ENCODE measurements around the gene OR5K2.

The OR5K2 gene

GRCh38 chr3:98462901-98463300 lies 34.6 kb upstream of the OR5K2 start, which contains the start of gene OR5K1:
Gene OR5K1 (plus strand): TSS chr3:98463201. CDS start chr3:98469577, 6,376 bp downstream.
- no peaks in the 10 kb centered on the region for H4K20me1 ChIP-seq (ENCODE audit: insufficient read depth, low read length, poor library complexity, severe bottlenecking)
- no peaks in the 10 kb centered on the region for H3K27me3 ChIP-seq (ENCODE audit: insufficient read depth, low read length, poor library complexity, severe bottlenecking)
- H3K79me2 ChIP-seq (ENCODE audit: insufficient read depth, low read length) = no peaks in the 10 kb centered on the region
- no peak for TF ChIP-seq CTCF (conservative IDR thresholded peaks at IDR 0.05; ENCODE audit: low read length)
- no peak for TF ChIP-seq EZH2phosphoT487 (IDR thresholded peaks at IDR 0.05; ENCODE audit: borderline replicate concordance)
- no peak within 1 kb of the TSS for H3K4me3 ChIP-seq (ENCODE audit: low read length, poor library complexity, severe bottlenecking)
- H3F3A ChIP-seq (ENCODE audit: low read depth) = no peaks in the 10 kb centered on the region
- H3K4me2 ChIP-seq (ENCODE audit: low read depth, low read length, poor library complexity, severe bottlenecking) = no peak within 1 kb of the TSS
- H3K9ac ChIP-seq (ENCODE audit: low read depth, low read length, poor library complexity, severe bottlenecking) = no peak within 1 kb of the TSS
- no peaks in the 10 kb centered on the region for H3K36me3 ChIP-seq (ENCODE audit: insufficient read depth, low read length)
- no peaks in the 10 kb centered on the region for H3K9me2 ChIP-seq (replicated peaks; ENCODE audit: low read depth, low read length)
- H3K4me1 ChIP-seq (ENCODE audit: insufficient read depth, low read length, poor library complexity, severe bottlenecking) = no peaks in the 10 kb centered on the region
- H2AFZ ChIP-seq (ENCODE audit: low read length) = no peak within 1 kb of the TSS
- no peaks in the 10 kb centered on the region for H3K9me3 ChIP-seq (ENCODE audit: insufficient read depth, low read depth, low read length)

GRCh38 chr3:98482717-98483482 lies 14.6 kb upstream of the OR5K2 start:
- H3K79me2 ChIP-seq (ENCODE audit: insufficient read depth, low read length) = no peaks in the 10 kb centered on the region
- H4K20me1 ChIP-seq (ENCODE audit: insufficient read depth, low read length, poor library complexity, severe bottlenecking) = no peaks in the 10 kb centered on the region
- H3K9me2 ChIP-seq (replicated peaks; ENCODE audit: low read depth, low read length) = no peaks in the 10 kb centered on the region
- no peaks in the 10 kb centered on the region for H3K9me3 ChIP-seq (ENCODE audit: insufficient read depth, low read depth, low read length)
- no peaks in the 10 kb centered on the region for H3K36me3 ChIP-seq (ENCODE audit: insufficient read depth, low read length)
- no peaks in the 10 kb centered on the region for H3F3A ChIP-seq (ENCODE audit: low read depth)
- no peak overlapping the region for H2AFZ ChIP-seq (ENCODE audit: low read length)
- no peak overlapping the region for H3K4me3 ChIP-seq (ENCODE audit: low read length, poor library complexity, severe bottlenecking)
- no peaks in the 10 kb centered on the region for H3K4me1 ChIP-seq (ENCODE audit: insufficient read depth, low read length, poor library complexity, severe bottlenecking)
- H3K27me3 ChIP-seq (ENCODE audit: insufficient read depth, low read length, poor library complexity, severe bottlenecking) = no peaks in the 10 kb centered on the region
- no peak for TF ChIP-seq EZH2phosphoT487 (IDR thresholded peaks at IDR 0.05; ENCODE audit: borderline replicate concordance)
- no peak for TF ChIP-seq CTCF (conservative IDR thresholded peaks at IDR 0.05; ENCODE audit: low read length)
- H3K9ac ChIP-seq (ENCODE audit: low read depth, low read length, poor library complexity, severe bottlenecking) = no peak overlapping the region
- H3K4me2 ChIP-seq (ENCODE audit: low read depth, low read length, poor library complexity, severe bottlenecking) = no peak overlapping the region

GRCh38 chr3:98483626-98484025 lies 13.9 kb upstream of the OR5K2 start:
- Histone ChIP-seq H3K4me3 (ENCODE audit: low read length, poor library complexity, severe bottlenecking) (no peak overlapping the region), H3K4me1 (ENCODE audit: insufficient read depth, low read length, poor library complexity, severe bottlenecking) (no peaks in the 10 kb centered on the region), H2AFZ (ENCODE audit: low read length) (no peak overlapping the region), H3F3A (ENCODE audit: low read depth) (no peaks in the 10 kb centered on the region), H3K9me2 (replicated peaks; ENCODE audit: low read depth, low read length) (no peaks in the 10 kb centered on the region), H3K36me3 (ENCODE audit: insufficient read depth, low read length) (no peaks in the 10 kb centered on the region), H3K9me3 (ENCODE audit: insufficient read depth, low read depth, low read length) (no peaks in the 10 kb centered on the region), H3K27me3 (ENCODE audit: insufficient read depth, low read length, poor library complexity, severe bottlenecking) (no peaks in the 10 kb centered on the region), H3K9ac (ENCODE audit: low read depth, low read length, poor library complexity, severe bottlenecking) (no peak overlapping the region), H3K4me2 (ENCODE audit: low read depth, low read length, poor library complexity, severe bottlenecking) (no peak overlapping the region), H4K20me1 (ENCODE audit: insufficient read depth, low read length, poor library complexity, severe bottlenecking) (no peaks in the 10 kb centered on the region), H3K79me2 (ENCODE audit: insufficient read depth, low read length) (no peaks in the 10 kb centered on the region)
- no peak for TF ChIP-seq EZH2phosphoT487 (IDR thresholded peaks at IDR 0.05; ENCODE audit: borderline replicate concordance)
- no peak for TF ChIP-seq CTCF (conservative IDR thresholded peaks at IDR 0.05; ENCODE audit: low read length)

Data from Loucy (cell line).